Measurements from ENCODE around the gene IFI27L1. TPM values are rescaled to one million over a fixed set of nuclear protein-coding genes. Genes with fewer than 3 reads are reported as not detected.

Gene IFI27L1
- total and polyA plus RNA-seq, 2 of the 13 experiments (the other 11 are each of a cell fraction or from before 2014, with no cell fraction given) = 11.9 to 19.0 TPM

DNA sequence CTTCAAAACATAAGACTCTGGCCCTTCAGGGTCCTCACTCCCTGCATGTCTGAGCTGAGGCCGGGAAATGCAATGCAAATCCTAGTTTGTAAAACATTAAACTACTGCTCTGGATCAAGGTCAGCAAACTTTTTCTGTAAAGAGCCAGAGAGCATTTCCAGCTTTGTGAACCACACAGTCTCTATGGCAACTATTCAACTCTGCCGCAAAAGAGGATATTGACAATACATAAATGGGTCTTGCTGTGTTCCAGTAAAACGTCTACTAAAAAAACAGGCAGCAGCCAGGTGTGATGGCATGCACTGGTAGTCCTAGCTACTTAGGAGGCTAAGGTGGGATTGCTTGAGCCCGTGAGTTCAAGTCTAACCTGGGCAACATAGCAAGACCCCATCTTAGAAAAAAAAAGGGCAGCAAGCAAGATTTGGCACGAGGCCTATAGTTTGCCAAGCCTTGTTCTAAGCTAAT lies 22.4 kb upstream of the IFI27L1 start (continued):
- TF ChIP-seq HNF4G (IDR thresholded peaks at IDR 0.05; ENCODE audit: borderline replicate concordance, low read depth, low read length) (no peak; the same call in 1 of the 2 replicates), HNF4G (CRISPR knock-in tag; IDR thresholded peaks at IDR 0.05; ENCODE audit: borderline replicate concordance, low read depth) (no peak), KDM5B (CRISPR knock-in tag; IDR thresholded peaks at IDR 0.05; ENCODE audit: borderline replicate concordance) (no peak), SALL1 (CRISPR knock-in tag; IDR thresholded peaks at IDR 0.05) (peak; percentile 93), ISX (CRISPR knock-in tag; conservative IDR thresholded peaks at IDR 0.05) (no peak), HOXA3 (CRISPR knock-in tag; IDR thresholded peaks at IDR 0.05) (peak; percentile 63; the same call in 1 of the 2 replicates), NAIF1 (CRISPR knock-in tag; IDR thresholded peaks at IDR 0.05; ENCODE audit: borderline replicate concordance) (peak; percentile 52; the same call in 1 of the 2 replicates), CHD4 (IDR thresholded peaks at IDR 0.05; ENCODE audit: borderline replicate concordance, low read length) (peak; percentile 76; the same call in 1 of the 2 replicates), RFXANK (CRISPR knock-in tag; IDR thresholded peaks at IDR 0.05) (no peak), ZNF629 (CRISPR knock-in tag; conservative IDR thresholded peaks at IDR 0.05) (peak; percentile 61), ZMYM2 (CRISPR knock-in tag; IDR thresholded peaks at IDR 0.05) (0 out of 2 replicates have a peak, but pooled peaks have one; percentile 52), SIN3B (IDR thresholded peaks at IDR 0.05; ENCODE audit: low read length) (no peak), SSRP1 (CRISPR knock-in tag; IDR thresholded peaks at IDR 0.05) (no peak), GABPA (IDR thresholded peaks at IDR 0.05; ENCODE audit: low read depth, low read length) (no peak), GABPA (CRISPR knock-in tag; IDR thresholded peaks at IDR 0.05; ENCODE audit: low read depth) (peak; percentile 38; the same call in 1 of the 2 replicates), ZNF326 (CRISPR knock-in tag; IDR thresholded peaks at IDR 0.05; ENCODE audit: borderline replicate concordance) (no peak), BCL6 (CRISPR knock-in tag; IDR thresholded peaks at IDR 0.05) (peak; percentile 35), TBX2 (CRISPR knock-in tag; IDR thresholded peaks at IDR 0.05; ENCODE audit: borderline replicate concordance) (peak; percentile 36; the same call in 1 of the 2 replicates), ZNF841 (CRISPR knock-in tag; IDR thresholded peaks at IDR 0.05; ENCODE audit: borderline replicate concordance) (no peak), KDM3A (CRISPR knock-in tag; IDR thresholded peaks at IDR 0.05; ENCODE audit: low read depth) (0 out of 2 replicates have a peak, but pooled peaks have one; percentile 17), ELF3 (CRISPR knock-in tag; IDR thresholded peaks at IDR 0.05) (peak; percentile 61; the same call in 1 of the 2 replicates), CBX5 (CRISPR knock-in tag; IDR thresholded peaks at IDR 0.05; ENCODE audit: borderline replicate concordance) (0 out of 2 replicates have a peak, but pooled peaks have one; percentile 38), ZNF7 (CRISPR knock-in tag; IDR thresholded peaks at IDR 0.05) (peak; percentile 53; the same call in 1 of the 2 replicates), MED1 (CRISPR knock-in tag; IDR thresholded peaks at IDR 0.05) (peak; percentile 89), FOXC1 (CRISPR knock-in tag; IDR thresholded peaks at IDR 0.05; ENCODE audit: borderline replicate concordance) (0 out of 2 replicates have a peak, but pooled peaks have one; percentile 14), CREB1 (IDR thresholded peaks at IDR 0.05) (no peak), CREB1 (CRISPR knock-in tag; IDR thresholded peaks at IDR 0.05) (peak; percentile 71), HMG20B (CRISPR knock-in tag; conservative IDR thresholded peaks at IDR 0.05) (no peak)
- TF ChIP-seq, protein P1, sequence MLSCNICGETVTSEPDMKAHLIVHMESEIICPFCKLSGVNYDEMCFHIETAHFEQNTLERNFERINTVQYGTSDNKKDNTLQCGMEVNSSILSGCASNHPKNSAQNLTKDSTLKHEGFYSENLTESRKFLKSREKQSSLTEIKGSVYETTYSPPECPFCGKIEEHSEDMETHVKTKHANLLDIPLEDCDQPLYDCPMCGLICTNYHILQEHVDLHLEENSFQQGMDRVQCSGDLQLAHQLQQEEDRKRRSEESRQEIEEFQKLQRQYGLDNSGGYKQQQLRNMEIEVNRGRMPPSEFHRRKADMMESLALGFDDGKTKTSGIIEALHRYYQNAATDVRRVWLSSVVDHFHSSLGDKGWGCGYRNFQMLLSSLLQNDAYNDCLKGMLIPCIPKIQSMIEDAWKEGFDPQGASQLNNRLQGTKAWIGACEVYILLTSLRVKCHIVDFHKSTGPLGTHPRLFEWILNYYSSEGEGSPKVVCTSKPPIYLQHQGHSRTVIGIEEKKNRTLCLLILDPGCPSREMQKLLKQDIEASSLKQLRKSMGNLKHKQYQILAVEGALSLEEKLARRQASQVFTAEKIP (CRISPR knock-in tag; IDR thresholded peaks at IDR 0.05; ENCODE audit: borderline replicate concordance) = no peak
- TF ChIP-seq, protein P2, sequence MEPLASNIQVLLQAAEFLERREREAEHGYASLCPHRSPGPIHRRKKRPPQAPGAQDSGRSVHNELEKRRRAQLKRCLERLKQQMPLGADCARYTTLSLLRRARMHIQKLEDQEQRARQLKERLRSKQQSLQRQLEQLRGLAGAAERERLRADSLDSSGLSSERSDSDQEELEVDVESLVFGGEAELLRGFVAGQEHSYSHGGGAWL (CRISPR knock-in tag; IDR thresholded peaks at IDR 0.05) = no peak
- TF ChIP-seq, protein P3, sequence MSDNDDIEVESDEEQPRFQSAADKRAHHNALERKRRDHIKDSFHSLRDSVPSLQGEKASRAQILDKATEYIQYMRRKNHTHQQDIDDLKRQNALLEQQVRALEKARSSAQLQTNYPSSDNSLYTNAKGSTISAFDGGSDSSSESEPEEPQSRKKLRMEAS (IDR thresholded peaks at IDR 0.05) = peak; percentile 42
